Measurements from ENCODE around the gene SLC12A2.

- TF ChIP-seq CTCF (optimal IDR thresholded peaks at IDR 0.05 in 1 of 3, IDR thresholded peaks at IDR 0.05 in 1 of 3, conservative IDR thresholded peaks at IDR 0.05 in 1 of 3; ENCODE audit: extremely low read depth in 1 of 3, insufficient read depth in 2 of 3, low read length in 3 of 3) (no peak), EZH2 (IDR thresholded peaks at IDR 0.05; ENCODE audit: low read length) (no peak)
These were observed 8.6 kb downstream of the SLC12A2 start for GRCh38 chr5:128092144-128092543.

All from keratinocyte (primary cell).